ENCODE measurements around the gene AXIN2.

Gene AXIN2

GRCh38 chr17:65537343-65537844 is 24.1 kb downstream of the AXIN2 start:
- Mint-ChIP-seq H3K27me3 (no peaks in the 10 kb centered on the region), H3K4me1 (peaks cover 24% of the 10 kb centered on the region), H3K27ac (no peak overlapping the region), H3K4me3 (no peak overlapping the region), H3K9me3 (no peaks in the 10 kb centered on the region)
- ATAC-seq (peak; percentile 11), DNase-seq (no peak)

- peaks cover 28% of the 10 kb centered on the region for H3K4me1 Mint-ChIP-seq
- no peak for DNase-seq
- H3K4me3 Mint-ChIP-seq, result no peak overlapping the region
- no peak overlapping the region for H3K27ac Mint-ChIP-seq
- ATAC-seq, result peak; percentile 25
- H3K27me3 Mint-ChIP-seq, result no peaks in the 10 kb centered on the region
- H3K9me3 Mint-ChIP-seq, result no peaks in the 10 kb centered on the region
These were observed 24.7 kb downstream of the AXIN2 start for GRCh38 chr17:65536573-65537342.

DNA sequence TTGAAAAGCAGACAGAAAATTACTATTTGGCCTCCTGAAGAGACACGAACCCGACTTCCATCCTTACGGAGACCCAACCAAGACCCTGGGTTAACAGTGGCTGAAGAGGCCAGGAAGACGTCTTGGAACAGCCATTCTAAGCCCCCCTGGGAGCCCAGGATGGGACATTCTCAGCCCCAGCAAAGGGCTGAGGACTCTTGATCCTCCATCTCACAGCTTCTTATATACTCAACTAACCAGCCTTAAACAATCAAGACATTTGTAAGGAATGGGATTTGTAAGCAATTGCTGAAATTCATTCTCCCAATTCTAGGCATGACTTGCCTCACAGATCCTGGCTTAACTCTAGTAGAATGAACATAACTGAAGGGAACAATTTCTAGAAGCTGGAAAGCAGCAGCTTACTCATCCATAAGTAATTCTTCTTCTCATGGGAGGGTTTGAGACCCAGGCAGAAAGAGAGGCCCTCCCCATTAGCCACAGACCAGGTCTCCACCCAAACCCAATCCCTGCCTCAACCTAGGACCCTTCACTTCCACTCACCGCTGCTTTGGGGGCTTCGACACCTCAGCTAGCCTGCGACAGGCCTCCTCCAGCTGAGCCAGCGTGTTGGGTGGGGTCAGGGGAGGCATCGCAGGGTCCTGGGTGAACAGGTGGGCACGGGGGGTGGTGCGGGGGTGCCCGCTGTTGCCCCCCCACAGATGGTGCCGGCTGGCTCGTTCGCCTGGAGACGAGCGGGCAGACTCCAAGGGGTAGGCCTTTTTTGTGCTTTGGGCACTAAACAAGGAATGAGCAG is 25.5 kb downstream of the AXIN2 start:
- no peak for ATAC-seq
- Mint-ChIP-seq H3K4me1 (peaks cover 36% of the 10 kb centered on the region), H3K27me3 (no peaks in the 10 kb centered on the region), H3K9me3 (no peaks in the 10 kb centered on the region), H3K27ac (no peak overlapping the region), H3K4me3 (no peak overlapping the region)
- no peak for DNase-seq

- DNase-seq, result no peak
- Mint-ChIP-seq H3K27ac (no peak overlapping the region), H3K27me3 (no peaks in the 10 kb centered on the region), H3K4me3 (no peak overlapping the region), H3K4me1 (peaks cover 29% of the 10 kb centered on the region), H3K9me3 (no peaks in the 10 kb centered on the region)
- no peak for ATAC-seq
These were observed 27.5 kb downstream of the AXIN2 start for GRCh38 chr17:65533852-65534457.

DNA sequence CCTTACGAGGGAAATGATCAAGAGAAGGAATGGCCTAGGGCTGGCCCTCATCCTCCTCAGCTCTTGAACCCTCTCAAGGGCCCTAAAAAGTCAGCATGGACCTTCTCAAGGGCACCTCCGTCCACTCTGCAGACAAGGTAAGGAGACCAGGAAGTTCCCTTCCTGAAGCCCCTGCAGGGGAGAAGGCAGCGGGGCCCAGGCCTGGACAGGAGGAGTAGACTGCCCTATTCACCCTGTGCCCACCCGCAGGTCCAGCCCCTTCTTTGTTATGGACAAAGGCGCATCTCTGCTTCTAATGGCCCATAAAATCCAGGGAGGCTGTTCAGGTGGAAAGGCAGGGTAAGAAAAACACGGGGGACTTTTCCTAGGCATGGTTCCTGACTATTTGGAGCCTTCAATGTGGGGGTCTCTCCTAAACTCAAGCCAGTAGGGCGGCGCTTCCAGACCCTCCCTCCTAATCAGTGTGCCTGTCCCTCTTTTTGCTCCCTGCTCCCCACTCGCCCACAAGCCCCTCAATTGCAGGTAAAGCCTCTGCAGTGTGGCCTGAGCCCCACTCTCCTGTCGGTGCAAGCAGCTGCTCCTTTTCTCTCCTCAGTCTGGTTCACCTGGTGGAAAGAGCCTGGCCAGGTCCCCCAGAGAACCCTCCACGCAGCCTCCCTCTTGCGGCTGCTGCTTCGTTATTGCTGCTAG is 28.2 kb downstream of the AXIN2 start:
- Mint-ChIP-seq H3K27ac (no peak overlapping the region), H3K9me3 (no peaks in the 10 kb centered on the region), H3K4me3 (no peak overlapping the region), H3K27me3 (no peaks in the 10 kb centered on the region), H3K4me1 (peaks cover 22% of the 10 kb centered on the region)
- ATAC-seq (no peak), DNase-seq (no peak)

GRCh38 chr17:65532101-65532890 is 29.2 kb downstream of the AXIN2 start:
- H3K4me1 Mint-ChIP-seq, result peaks cover 17% of the 10 kb centered on the region
- no peak for ATAC-seq
- no peaks in the 10 kb centered on the region for H3K27me3 Mint-ChIP-seq
- no peaks in the 10 kb centered on the region for H3K9me3 Mint-ChIP-seq
- H3K27ac Mint-ChIP-seq, result no peak overlapping the region
- H3K4me3 Mint-ChIP-seq, result no peak overlapping the region
- no peak for DNase-seq

DNA sequence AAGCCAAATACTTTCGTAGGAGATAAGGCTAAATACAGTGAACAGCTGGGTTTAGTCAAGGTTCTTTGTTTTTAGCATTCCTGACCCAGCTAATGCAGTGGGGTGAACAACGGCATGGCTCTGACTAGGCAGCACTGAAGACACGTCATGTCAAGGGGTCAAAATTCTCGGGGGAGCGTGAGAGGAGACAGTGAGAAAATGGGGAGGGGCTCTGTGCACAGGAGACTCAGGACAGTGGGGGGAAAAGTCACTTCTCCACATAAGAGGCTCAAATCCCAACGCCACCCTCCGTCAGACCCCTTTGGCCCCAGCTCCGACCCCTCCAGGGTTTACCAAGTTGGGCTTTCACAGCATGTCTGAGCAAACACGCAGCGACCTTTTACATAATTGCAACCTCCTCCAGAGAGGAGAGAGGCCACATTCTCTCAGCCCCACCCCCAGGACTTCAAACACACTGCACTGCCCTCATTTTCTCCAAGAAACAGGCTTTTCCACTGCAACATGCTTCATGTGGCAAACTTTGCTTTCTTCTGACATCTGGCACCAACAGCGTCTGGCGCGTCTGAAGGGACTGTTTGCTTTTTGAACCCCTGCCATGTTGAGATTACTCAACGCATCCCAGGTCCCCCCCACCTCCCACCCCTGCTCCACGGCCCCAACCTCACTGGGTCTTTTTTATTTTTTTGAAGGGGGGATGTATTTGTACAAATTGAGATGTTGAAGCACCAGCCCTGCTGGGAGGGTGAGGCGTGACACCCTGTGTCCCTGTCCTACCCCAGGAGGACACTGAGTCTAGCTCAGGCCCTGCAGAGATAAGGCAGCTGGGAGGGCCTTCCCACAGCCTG is 30.0 kb downstream of the AXIN2 start:
- Mint-ChIP-seq H3K27ac (no peak overlapping the region), H3K4me3 (no peak overlapping the region), H3K9me3 (no peaks in the 10 kb centered on the region), H3K27me3 (no peaks in the 10 kb centered on the region), H3K4me1 (peaks cover 17% of the 10 kb centered on the region)
- DNase-seq (no peak), ATAC-seq (no peak)

DNA sequence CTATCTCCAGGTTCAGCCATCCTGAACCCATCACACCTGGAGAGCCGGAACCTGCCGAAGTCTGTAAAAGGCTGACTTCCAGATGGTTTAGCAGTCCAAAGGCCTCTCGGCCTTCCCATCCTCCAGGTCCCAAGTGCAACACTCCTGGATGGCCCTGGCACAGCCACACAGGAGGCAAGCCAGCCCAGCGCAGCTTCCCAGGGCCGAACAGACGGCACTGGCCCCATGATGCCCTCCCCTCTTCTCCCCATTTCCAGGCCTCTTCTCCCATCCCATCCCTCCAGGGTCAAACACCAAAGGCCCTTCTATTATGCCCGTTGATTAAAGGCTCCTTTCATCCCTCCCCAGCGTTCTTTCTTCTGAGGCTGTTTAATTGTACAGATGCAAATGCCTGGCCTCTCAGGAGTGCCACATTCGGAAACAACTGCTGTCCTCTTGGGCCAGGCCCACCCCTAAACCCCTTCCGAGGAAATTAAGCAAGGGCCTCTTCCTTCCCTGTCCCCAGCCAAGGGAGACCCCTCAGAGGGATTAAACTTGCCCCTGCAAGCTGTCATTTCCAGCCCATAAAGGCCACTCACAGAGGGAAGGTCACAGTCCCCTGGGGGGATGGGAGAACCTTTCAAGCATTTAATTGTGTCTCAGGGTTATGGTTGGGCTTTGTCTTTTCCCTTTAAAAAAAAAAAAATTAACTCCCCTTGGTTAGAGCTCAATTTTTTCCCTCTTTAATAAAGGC is 30.8 kb downstream of the AXIN2 start:
- H3K4me1 Mint-ChIP-seq, result peaks cover 17% of the 10 kb centered on the region
- H3K27ac Mint-ChIP-seq, result peak overlapping the region in 1 of 2 donors; percentile 73
- no peak for DNase-seq

GRCh38 chr17:65529761-65530522 is 31.5 kb downstream of the AXIN2 start:
- peaks cover 17% of the 10 kb centered on the region for H3K4me1 Mint-ChIP-seq
- no peaks in the 10 kb centered on the region for H3K27me3 Mint-ChIP-seq
- no peak overlapping the region for H3K4me3 Mint-ChIP-seq
- DNase-seq (no peak), ATAC-seq (no peak)
- H3K27ac Mint-ChIP-seq, result no peak overlapping the region
- H3K9me3 Mint-ChIP-seq, result no peaks in the 10 kb centered on the region

More for the DNA sequence above, 30.8 kb downstream of the AXIN2 start:
- Mint-ChIP-seq H3K9me3 (no peaks in the 10 kb centered on the region), H3K27me3 (no peaks in the 10 kb centered on the region), H3K4me3 (no peak overlapping the region)
- ATAC-seq, result no peak

DNA sequence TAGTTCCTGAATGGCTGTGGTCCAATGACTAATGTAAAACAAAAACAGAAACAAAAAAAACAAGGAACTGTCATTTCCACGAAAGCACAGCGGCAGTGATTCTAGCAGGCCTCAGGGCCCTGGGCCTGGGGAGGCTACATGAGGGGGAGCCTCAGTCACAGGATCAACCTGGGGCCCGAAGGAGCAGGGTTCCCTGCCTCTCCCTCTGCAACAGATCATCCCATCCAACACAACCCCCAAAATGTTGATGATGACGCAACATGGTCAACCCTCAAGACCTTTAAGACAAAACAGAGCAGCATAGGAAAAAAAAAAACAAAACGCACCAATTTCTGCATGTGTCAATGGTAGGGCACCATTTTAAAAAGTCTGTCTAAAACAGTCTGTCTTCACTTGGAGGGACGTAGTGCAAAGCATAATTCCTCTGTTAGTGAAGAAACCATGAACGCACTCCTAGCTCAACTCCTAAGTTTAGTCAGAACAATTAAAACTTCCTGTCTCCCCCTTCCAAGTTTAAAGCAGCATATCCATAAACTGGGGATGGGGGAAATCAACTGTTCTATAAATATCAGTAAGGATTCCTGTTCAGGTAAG is 32.3 kb downstream of the AXIN2 start:
- H3K9me3 Mint-ChIP-seq, result no peaks in the 10 kb centered on the region

DNA sequence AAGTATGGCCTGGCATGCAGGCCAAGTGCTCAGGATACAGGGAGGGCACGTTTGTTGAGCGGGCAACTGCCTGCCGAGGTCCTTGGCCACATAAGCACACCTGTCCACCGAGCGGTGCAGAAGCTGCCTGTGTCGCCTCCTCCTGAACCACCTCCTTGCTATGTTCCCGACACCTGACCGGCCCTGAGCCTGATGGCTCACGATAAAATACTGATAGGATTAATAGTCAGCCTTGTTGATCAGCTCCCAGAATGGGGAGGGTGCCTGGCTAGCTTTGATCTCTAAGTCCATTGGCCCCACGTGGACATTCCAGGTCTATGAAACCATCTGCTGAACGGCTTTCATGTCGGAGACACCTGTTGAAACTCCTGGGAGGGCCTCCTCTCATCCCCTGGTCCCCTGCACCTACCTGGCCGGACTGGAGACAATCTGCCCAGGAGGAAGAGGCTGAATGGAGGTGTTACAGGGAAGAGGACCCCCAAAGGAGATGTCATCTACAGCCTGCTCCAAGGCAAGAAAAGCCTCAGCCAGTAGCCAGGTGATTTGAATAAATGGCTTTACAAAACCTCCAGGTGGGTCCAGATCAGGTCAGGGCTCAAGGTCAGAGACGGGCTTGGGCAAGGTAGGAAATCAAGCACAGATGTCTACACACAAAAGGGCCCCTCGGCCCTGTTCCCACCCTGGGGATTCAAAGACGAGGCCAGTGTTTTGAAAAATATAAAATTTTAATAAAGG is 33.4 kb downstream of the AXIN2 start:
- Mint-ChIP-seq H3K4me1 (peaks cover 33% of the 10 kb centered on the region), H3K4me3 (no peak overlapping the region), H3K9me3 (no peaks in the 10 kb centered on the region), H3K27ac (no peak overlapping the region), H3K27me3 (no peaks in the 10 kb centered on the region)
- no peak for DNase-seq
- ATAC-seq, result no peak

More for the DNA sequence above, 32.3 kb downstream of the AXIN2 start:
- DNase-seq (no peak), ATAC-seq (no peak)
- no peak overlapping the region for H3K4me3 Mint-ChIP-seq
- no peak overlapping the region for H3K27ac Mint-ChIP-seq
- peaks cover 22% of the 10 kb centered on the region for H3K4me1 Mint-ChIP-seq
- no peaks in the 10 kb centered on the region for H3K27me3 Mint-ChIP-seq

DNA sequence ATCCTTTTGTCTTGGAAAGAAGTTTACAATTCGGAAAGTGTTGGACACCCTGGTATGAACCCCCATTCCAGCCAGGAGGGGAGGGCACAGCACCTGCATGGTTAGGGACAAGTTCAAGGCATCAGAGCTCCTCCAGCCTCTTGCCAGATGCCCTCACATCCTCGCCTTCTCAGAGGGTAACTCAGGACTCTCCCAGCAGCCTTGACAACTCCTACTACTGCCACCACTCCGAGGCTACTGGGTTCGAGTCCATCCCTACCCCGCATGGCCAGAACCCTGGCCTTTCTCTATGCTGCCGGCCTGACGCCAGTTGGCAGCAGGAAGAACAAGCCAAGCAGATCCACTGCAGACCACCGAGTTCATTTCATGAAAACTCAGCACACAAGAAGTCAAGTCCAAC is 34.1 kb downstream of the AXIN2 start:
- peak overlapping the region; percentile 14 to 77 for H3K27ac Mint-ChIP-seq
- H3K4me1 Mint-ChIP-seq, result peaks cover 39% of the 10 kb centered on the region
- H3K27me3 Mint-ChIP-seq, result no peaks in the 10 kb centered on the region
- DNase-seq (no peak), ATAC-seq (no peak)
- no peak overlapping the region for H3K4me3 Mint-ChIP-seq
- H3K9me3 Mint-ChIP-seq, result no peaks in the 10 kb centered on the region
